SK-N-SH treated with all-trans-retinoic acid at 6 μM for 48 hours (cell line): ENCODE results near the gene AGAP1.

Source experiments
- PATZ1 ChIP-seq: fragments of 250-450 bp; sonication (Bioruptor Pico); IDR thresholded peaks from 2 replicates; pipeline ENCODE4 v1.8.0; 2020; ENCODE audit warnings: mild to moderate bottlenecking, moderate library complexity, borderline replicate concordance
- ZFP3 ChIP-seq: fragments of 250-450 bp; sonication (Bioruptor Pico); IDR thresholded peaks from 2 replicates; pipeline ENCODE4 v1.5.0; 2020; ENCODE audit warnings: mild to moderate bottlenecking, moderate library complexity

- TF ChIP-seq PATZ1 (no peak), ZFP3 (no peak)
These were observed 527.7 kb downstream of the AGAP1 start for GRCh38 chr2:236021499-236022057.
